Measurements from ENCODE around the gene EPHA1.
"Not testable (repeated sequence)": the region's sequence is repeated elsewhere in the genome, so short reads cannot be mapped to it uniquely, and the experiment has no call there.

Gene EPHA1

DNA sequence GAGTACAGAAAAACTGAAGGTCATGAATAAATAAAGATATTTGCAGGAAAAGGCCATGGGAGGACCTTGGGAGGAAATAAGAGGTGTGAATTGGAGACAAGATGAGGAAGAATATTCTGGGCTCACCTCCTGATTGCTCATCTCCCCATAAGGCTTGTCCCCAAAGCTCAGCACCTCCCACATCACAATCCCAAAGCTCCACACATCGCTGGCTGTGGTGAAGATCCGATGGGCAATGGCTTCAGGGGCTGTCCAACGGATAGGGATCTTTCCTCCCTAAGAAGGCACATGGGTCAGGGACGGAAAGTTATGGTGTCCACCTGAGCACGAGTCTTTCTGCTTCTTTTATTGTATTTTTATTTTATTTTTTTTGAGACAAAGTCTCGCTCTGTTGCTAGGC is 14.6 kb downstream of the EPHA1 start:
- Histone ChIP-seq H3K79me2 (ENCODE audit: control insufficient read depth, low read length) (no peaks in the 10 kb centered on the region), H3K4me1 (ENCODE audit: control insufficient read depth, low read length) (no peaks in the 10 kb centered on the region), H3K9me2 (replicated peaks; ENCODE audit: control insufficient read depth, low read length) (no peaks in the 10 kb centered on the region), H3K27ac (ENCODE audit: low read depth, low read length) (no peak overlapping the region), H3K4me2 (ENCODE audit: low read length) (no peak overlapping the region), H4K20me1 (ENCODE audit: control insufficient read depth, insufficient read depth, low read depth, low read length) (no peaks in the 10 kb centered on the region), H3K27me3 (ENCODE audit: control insufficient read depth, low read length) (no peaks in the 10 kb centered on the region), H3K9me3 (ENCODE audit: control insufficient read depth, insufficient read depth, low read length) (no peaks in the 10 kb centered on the region), H3F3A (ENCODE audit: control insufficient read depth, insufficient read depth) (no peaks in the 10 kb centered on the region), H3K36me3 (ENCODE audit: control insufficient read depth, low read length) (no peaks in the 10 kb centered on the region), H3K4me3 (ENCODE audit: low read length) (no peak overlapping the region)
- TF ChIP-seq, protein P1, sequence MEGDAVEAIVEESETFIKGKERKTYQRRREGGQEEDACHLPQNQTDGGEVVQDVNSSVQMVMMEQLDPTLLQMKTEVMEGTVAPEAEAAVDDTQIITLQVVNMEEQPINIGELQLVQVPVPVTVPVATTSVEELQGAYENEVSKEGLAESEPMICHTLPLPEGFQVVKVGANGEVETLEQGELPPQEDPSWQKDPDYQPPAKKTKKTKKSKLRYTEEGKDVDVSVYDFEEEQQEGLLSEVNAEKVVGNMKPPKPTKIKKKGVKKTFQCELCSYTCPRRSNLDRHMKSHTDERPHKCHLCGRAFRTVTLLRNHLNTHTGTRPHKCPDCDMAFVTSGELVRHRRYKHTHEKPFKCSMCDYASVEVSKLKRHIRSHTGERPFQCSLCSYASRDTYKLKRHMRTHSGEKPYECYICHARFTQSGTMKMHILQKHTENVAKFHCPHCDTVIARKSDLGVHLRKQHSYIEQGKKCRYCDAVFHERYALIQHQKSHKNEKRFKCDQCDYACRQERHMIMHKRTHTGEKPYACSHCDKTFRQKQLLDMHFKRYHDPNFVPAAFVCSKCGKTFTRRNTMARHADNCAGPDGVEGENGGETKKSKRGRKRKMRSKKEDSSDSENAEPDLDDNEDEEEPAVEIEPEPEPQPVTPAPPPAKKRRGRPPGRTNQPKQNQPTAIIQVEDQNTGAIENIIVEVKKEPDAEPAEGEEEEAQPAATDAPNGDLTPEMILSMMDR (IDR thresholded peaks at IDR 0.05; ENCODE audit: low read depth, low read length, poor library complexity, severe bottlenecking): no peak
- no peak for TF ChIP-seq EZH2phosphoT487 (IDR thresholded peaks at IDR 0.05; ENCODE audit: borderline replicate concordance, low read length)

- Histone ChIP-seq H3K4me1 (ENCODE audit: control insufficient read depth, low read length) (no peaks in the 10 kb centered on the region), H3K4me3 (ENCODE audit: low read length) (no peak overlapping the region), H3F3A (ENCODE audit: control insufficient read depth, insufficient read depth) (no peaks in the 10 kb centered on the region), H3K4me2 (ENCODE audit: low read length) (no peak overlapping the region), H3K9me3 (ENCODE audit: control insufficient read depth, insufficient read depth, low read length) (no peaks in the 10 kb centered on the region), H4K20me1 (ENCODE audit: control insufficient read depth, insufficient read depth, low read depth, low read length) (no peaks in the 10 kb centered on the region), H3K27me3 (ENCODE audit: control insufficient read depth, low read length) (no peaks in the 10 kb centered on the region), H3K36me3 (ENCODE audit: control insufficient read depth, low read length) (no peaks in the 10 kb centered on the region), H3K9me2 (replicated peaks; ENCODE audit: control insufficient read depth, low read length) (no peaks in the 10 kb centered on the region), H3K79me2 (ENCODE audit: control insufficient read depth, low read length) (no peaks in the 10 kb centered on the region), H3K27ac (ENCODE audit: low read depth, low read length) (no peak overlapping the region)
- TF ChIP-seq, protein P1 (IDR thresholded peaks at IDR 0.05; ENCODE audit: low read depth, low read length, poor library complexity, severe bottlenecking): no peak
Measured at GRCh38 chr7:143393267-143394041, 15.2 kb downstream of the EPHA1 start.

DNA sequence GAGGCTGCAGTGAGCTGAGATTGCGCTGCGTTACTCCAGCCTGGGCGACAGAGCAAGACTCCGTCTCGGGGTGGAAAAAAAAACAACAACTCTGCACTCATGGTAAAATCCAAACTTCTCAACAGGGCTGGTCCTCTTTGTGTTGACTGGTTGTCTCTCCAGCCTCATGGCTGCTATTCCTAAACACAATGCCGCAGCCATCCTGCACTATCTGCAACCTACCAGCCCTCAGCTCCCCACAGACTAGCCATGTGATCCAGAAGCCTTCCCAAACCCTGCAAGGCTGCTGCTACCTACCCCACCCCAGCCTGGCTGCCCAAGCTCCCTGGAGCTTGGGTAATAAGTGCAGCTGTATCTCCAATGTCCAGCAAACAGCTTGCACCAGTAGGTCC is 15.8 kb downstream of the EPHA1 start:
- no peaks in the 10 kb centered on the region for H3K4me1 ChIP-seq (ENCODE audit: control insufficient read depth, low read length)
- no peaks in the 10 kb centered on the region for H3K79me2 ChIP-seq (ENCODE audit: control insufficient read depth, low read length)
- H3K4me3 ChIP-seq (ENCODE audit: low read length): no peak overlapping the region
- H3K9me2 ChIP-seq (replicated peaks; ENCODE audit: control insufficient read depth, low read length): no peaks in the 10 kb centered on the region
- H3K27ac ChIP-seq (ENCODE audit: low read depth, low read length): no peak overlapping the region
- H3K9me3 ChIP-seq (ENCODE audit: control insufficient read depth, insufficient read depth, low read length): no peaks in the 10 kb centered on the region
- no peaks in the 10 kb centered on the region for H4K20me1 ChIP-seq (ENCODE audit: control insufficient read depth, insufficient read depth, low read depth, low read length)
- H3K27me3 ChIP-seq (ENCODE audit: control insufficient read depth, low read length): no peaks in the 10 kb centered on the region
- no peaks in the 10 kb centered on the region for H3K36me3 ChIP-seq (ENCODE audit: control insufficient read depth, low read length)
- no peak for TF ChIP-seq EZH2phosphoT487 (IDR thresholded peaks at IDR 0.05; ENCODE audit: borderline replicate concordance, low read length)
- TF ChIP-seq, protein P1 (IDR thresholded peaks at IDR 0.05; ENCODE audit: low read depth, low read length, poor library complexity, severe bottlenecking): no peak
- H3K4me2 ChIP-seq (ENCODE audit: low read length): no peak overlapping the region
- H3F3A ChIP-seq (ENCODE audit: control insufficient read depth, insufficient read depth): no peaks in the 10 kb centered on the region

DNA sequence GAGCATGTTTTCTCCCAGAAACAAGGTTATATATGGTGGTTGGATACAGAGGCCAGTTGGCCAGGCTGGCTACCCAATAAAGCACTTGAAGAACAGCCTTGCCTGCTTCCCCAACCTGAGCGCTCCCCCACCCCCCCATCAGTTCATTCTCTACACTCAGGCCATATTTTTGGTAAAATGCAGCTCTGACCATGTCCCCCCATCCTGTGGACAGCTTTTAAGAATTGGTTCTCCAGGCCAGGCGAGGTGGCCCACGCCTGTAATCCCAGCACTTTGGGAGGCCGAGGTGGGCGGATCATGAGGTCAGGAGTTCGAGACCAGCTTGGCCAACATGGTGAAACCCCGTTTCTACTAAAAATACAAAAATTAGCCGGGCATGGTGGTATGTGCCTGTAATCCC is 16.2 kb downstream of the EPHA1 start:
- not testable (repeated sequence) for H3K4me2 ChIP-seq (ENCODE audit: low read length); H4K20me1 ChIP-seq (ENCODE audit: control insufficient read depth, insufficient read depth, low read depth, low read length); H3K27ac ChIP-seq (ENCODE audit: low read depth, low read length); H3K79me2 ChIP-seq (ENCODE audit: control insufficient read depth, low read length); H3K36me3 ChIP-seq (ENCODE audit: control insufficient read depth, low read length); H3K9me2 ChIP-seq (replicated peaks; ENCODE audit: control insufficient read depth, low read length); H3K27me3 ChIP-seq (ENCODE audit: control insufficient read depth, low read length); H3K4me3 ChIP-seq (ENCODE audit: low read length); H3F3A ChIP-seq (ENCODE audit: control insufficient read depth, insufficient read depth); H3K9me3 ChIP-seq (ENCODE audit: control insufficient read depth, insufficient read depth, low read length); H3K4me1 ChIP-seq (ENCODE audit: control insufficient read depth, low read length)
